ENCODE results near the gene RAB11FIP5. TPM values are rescaled to one million over a fixed set of nuclear protein-coding genes. Genes with fewer than 3 reads are reported as not detected.

The RAB11FIP5 gene
- total RNA-seq, 4 donors from 2014 or later: 24.9 to 39.5 (median 29.1) TPM

DNA sequence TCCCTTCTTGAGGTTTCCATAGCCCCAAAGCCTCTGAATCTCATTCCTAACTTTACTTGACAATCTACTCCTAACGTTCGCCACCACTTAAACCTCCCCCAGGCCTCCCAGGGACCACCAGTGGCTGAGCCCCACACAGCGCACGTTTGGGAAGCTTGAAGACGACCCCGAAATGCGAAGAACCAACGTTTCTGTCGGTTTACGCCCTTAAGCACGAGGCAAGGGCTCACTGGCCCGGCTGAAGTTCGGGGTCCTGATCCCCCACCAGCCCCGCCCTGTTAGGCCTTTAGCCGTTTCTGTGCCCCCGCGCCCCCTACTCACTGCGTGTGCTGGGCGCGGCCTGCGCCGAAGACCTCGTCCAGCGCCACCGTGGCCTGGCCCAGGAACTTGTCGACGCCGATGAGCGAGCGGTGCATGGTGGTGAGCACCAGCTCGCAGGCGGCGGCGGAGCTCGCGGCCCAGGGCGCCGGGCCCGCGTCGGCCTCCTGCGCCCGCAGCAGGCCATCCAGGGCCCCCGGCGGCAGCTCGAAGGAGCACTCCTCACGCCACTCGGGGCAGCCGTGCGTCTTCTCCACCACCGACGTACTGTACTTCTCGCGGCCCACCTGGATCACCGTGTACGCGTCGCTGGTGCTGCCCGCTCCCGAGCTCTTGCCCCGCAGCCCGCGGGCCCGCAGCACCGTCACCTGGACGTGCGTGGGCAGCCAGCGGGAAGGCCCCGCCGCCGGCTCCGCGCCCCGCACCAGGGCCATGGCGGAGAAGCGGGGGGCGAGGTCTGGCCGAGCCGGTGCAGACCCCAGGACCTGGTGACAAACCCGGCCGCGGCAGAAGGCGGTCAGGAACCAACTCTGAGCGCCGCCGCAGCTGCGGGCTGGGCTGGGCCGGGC lies 479 bp downstream of the RAB11FIP5 start:
- Histone ChIP-seq H3K9me3 (no peaks in the 10 kb centered on the region), H3K4me3 (peak overlapping the region; percentile 90), H3K36me3 (no peaks in the 10 kb centered on the region), H3K27me3 (no peaks in the 10 kb centered on the region), H3K4me1 (peaks cover 51% of the 10 kb centered on the region), H3K27ac (peak overlapping the region; percentile 89)
- 1% methylated on average over 54 of the region's 88 CpGs for WGBS
- DNase-seq (ENCODE audit: low spot score in 2 of 2): peak in 1 of 2 donors; percentile 83
- TF ChIP-seq POLR2A (IDR thresholded peaks at IDR 0.05): peak in 1 of 2 donors; percentile 50
- TF ChIP-seq EP300 (IDR thresholded peaks at IDR 0.05): no peak
- no peak for TF ChIP-seq POLR2AphosphoS5 (IDR thresholded peaks at IDR 0.05)
- TF ChIP-seq, protein P1, sequence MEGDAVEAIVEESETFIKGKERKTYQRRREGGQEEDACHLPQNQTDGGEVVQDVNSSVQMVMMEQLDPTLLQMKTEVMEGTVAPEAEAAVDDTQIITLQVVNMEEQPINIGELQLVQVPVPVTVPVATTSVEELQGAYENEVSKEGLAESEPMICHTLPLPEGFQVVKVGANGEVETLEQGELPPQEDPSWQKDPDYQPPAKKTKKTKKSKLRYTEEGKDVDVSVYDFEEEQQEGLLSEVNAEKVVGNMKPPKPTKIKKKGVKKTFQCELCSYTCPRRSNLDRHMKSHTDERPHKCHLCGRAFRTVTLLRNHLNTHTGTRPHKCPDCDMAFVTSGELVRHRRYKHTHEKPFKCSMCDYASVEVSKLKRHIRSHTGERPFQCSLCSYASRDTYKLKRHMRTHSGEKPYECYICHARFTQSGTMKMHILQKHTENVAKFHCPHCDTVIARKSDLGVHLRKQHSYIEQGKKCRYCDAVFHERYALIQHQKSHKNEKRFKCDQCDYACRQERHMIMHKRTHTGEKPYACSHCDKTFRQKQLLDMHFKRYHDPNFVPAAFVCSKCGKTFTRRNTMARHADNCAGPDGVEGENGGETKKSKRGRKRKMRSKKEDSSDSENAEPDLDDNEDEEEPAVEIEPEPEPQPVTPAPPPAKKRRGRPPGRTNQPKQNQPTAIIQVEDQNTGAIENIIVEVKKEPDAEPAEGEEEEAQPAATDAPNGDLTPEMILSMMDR (IDR thresholded peaks at IDR 0.05): no peak

DNA sequence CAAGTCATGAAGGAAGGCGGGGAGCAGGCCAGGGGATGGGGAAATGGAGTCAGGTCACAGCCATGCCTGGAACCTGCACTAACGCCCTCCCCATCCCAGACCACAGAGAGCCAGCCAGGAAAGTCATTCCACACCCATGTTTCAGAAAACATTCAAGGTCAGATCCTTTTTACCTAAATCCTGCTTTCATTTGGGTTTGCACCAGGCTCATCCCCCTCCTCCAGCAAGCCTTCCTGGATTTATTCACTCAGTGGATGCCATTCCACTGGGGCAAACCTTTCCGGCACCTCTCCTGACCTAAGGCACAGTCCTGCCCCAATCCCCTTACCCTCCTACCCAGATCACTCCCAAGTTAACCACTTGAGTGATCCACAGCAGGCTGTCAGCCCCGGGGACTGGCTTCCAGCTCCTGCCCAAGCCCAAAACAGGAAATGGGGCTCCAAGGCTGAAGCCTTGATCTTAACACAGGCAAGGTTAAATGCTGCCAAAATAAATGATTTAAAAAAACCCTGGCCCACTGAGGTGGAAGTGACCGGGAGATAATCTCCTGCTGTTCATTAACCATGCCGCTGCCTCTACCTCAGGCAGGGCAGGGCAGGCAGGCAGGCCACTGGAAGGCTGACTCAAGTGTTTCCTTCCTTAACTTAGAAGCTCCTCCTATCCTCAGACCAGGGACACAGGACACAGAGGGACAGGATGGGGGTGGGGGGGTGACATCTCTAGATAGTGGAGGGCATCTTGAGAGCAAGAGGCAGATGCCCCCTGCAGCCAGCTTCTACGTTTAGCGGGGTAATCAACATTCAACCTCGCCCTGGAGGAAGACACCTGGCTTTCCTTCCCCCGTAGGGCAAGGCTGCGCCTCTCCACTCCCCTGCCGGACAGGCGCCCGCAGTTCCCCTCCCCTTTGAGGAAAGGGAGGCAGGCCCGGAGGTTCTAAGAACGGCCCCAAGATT lies 1.4 kb downstream of the RAB11FIP5 start:
- peaks cover 61% of the 10 kb centered on the region for H3K4me1 ChIP-seq
- DNase-seq (ENCODE audit: low spot score in 2 of 2): peak in 1 of 2 donors; percentile 68
- WGBS: 14% methylated on average over 16 of the region's 16 CpGs

DNA sequence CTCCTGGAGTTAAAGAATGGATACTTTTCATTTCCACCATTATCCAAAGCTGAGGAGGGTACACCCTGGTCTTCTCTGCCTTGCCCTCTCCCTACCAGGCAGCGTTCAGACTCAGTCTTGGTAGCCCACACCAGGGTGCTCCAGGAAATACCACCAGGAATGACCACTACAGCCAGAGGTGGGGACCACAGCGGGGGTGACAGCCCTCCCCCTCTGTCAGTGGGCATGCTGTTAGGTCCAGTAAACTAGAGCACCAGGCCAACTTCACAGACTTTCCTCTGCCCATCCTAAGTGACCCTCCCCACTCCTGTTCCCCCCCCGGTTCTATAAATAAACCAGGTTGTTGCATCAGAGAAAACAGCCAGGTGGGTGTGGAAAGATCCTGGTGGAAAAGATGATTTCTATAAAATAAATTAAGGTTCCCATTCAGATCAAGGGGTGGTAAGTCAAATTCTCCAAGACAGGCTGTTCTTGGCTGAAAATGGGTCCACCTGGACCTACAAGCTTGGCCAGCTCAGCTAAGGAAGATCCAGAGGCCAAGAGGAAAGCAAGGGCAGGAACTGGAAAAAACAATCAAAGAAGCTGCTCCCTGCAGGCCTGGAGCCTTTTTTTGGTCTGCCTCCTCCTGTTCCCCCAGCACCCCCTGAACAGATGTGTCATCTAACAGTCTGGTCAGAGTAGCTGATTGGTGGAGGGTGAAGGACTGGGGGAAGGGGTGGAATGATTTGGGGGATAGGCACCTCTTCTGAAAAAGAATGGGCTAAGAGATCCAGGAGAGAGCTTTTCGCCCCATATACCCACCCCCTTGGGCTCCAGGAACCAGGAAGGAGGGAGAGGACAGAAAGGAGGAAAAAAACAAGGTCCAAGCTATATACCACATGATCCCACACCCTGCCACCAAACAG lies 2.3 kb downstream of the RAB11FIP5 start:
- H3K4me1 ChIP-seq: peaks cover 62% of the 10 kb centered on the region
- DNase-seq (ENCODE audit: low spot score in 2 of 2): no peak
- 79% methylated on average over 4 of the region's 4 CpGs for WGBS
- H3K27ac ChIP-seq: peak overlapping the region; percentile 89
- H3K9me3 ChIP-seq: no peaks in the 10 kb centered on the region
- H3K4me3 ChIP-seq: peak overlapping the region; percentile 90
- no peaks in the 10 kb centered on the region for H3K36me3 ChIP-seq
- TF ChIP-seq POLR2AphosphoS5 (IDR thresholded peaks at IDR 0.05) (no peak), EP300 (IDR thresholded peaks at IDR 0.05) (no peak), POLR2A (IDR thresholded peaks at IDR 0.05) (no peak)
- TF ChIP-seq, protein P1 (IDR thresholded peaks at IDR 0.05): no peak
- no peaks in the 10 kb centered on the region for H3K27me3 ChIP-seq

More for the DNA sequence above, 1.4 kb downstream of the RAB11FIP5 start:
- Histone ChIP-seq H3K9me3 (no peaks in the 10 kb centered on the region), H3K36me3 (no peaks in the 10 kb centered on the region), H3K27me3 (no peaks in the 10 kb centered on the region), H3K4me3 (peak overlapping the region; percentile 90), H3K27ac (peak overlapping the region; percentile 89)
- TF ChIP-seq EP300 (IDR thresholded peaks at IDR 0.05) (no peak), POLR2A (IDR thresholded peaks at IDR 0.05) (no peak), POLR2AphosphoS5 (IDR thresholded peaks at IDR 0.05) (no peak)
- TF ChIP-seq, protein P1 (IDR thresholded peaks at IDR 0.05): no peak

DNA sequence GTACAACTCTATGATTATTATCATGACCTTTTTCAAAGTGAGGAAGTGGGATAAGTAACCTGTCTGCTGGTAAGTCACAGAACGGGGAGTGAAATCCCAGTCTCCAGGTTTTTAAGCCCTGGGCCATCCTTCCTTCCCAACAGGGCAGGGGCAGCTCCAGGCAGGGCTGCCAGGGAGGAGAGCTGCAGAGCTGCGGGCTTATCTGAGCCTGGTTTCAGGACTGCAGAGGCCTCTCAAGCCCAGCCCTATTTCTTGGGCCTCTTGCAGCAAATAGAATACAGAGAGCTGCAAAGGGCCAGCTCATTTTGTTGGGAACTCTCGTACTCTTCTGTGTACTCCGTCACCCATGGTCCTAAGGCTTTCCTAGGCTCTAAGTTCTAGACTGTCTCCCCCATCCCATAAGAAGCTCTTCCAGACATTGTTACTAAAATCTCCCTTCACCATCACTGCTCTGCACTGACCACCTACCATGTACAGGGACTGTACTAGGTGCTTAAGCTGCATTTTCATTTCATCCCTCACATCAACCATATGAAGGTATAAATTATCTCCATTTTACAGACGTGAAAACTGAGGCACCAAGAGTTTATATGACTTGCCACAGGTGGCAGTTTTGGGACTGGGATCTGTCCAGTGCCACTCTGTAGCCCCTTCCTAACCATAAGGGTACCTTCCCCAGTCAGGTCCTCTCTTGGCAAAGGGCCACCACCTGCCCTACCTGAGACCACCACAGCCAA lies 3.1 kb downstream of the RAB11FIP5 start:
- 79% methylated on average over 5 of the region's 5 CpGs for WGBS
- H3K9me3 ChIP-seq: no peaks in the 10 kb centered on the region
- no peaks in the 10 kb centered on the region for H3K27me3 ChIP-seq
- peak overlapping the region; percentile 89 for H3K27ac ChIP-seq
- H3K4me3 ChIP-seq: no peak overlapping the region
- no peak for DNase-seq (ENCODE audit: low spot score in 2 of 2)
- H3K36me3 ChIP-seq: no peaks in the 10 kb centered on the region
- H3K4me1 ChIP-seq: peaks cover 62% of the 10 kb centered on the region
- TF ChIP-seq, protein P1 (IDR thresholded peaks at IDR 0.05): no peak
- no peak for TF ChIP-seq POLR2A (IDR thresholded peaks at IDR 0.05)
- no peak for TF ChIP-seq POLR2AphosphoS5 (IDR thresholded peaks at IDR 0.05)
- no peak for TF ChIP-seq EP300 (IDR thresholded peaks at IDR 0.05)
